HepG2 (cell line): ENCODE measurements around the gene STH. TPM values are rescaled to one million over a fixed set of nuclear protein-coding genes. Genes with fewer than 3 reads are reported as not detected.

Experiments used
- CREM ChIP-seq, 2 experiments: sonication (generic) in 1 of 2; formaldehyde crosslinking in 1 of 2; IDR thresholded peaks; 2 replicates each; pipeline versions ENCODE4 v1.4.0 to v1.6.1; 2016 to 2020; ENCODE audit warnings: antibody characterized with exemption in 1 of 2, mild to moderate bottlenecking in 1 of 2, missing genetic modification reagents in 1 of 2
- ELF1 ChIP-seq: sonication (generic); formaldehyde crosslinking; IDR thresholded peaks from 2 replicates; pipeline ENCODE4 v1.4.0; 2020; ENCODE audit warnings: missing genetic modification reagents
- ESRRA ChIP-seq: sonication (generic); formaldehyde crosslinking; IDR thresholded peaks from 2 replicates; pipeline ENCODE4 v1.5.1; 2020; ENCODE audit warnings: mild to moderate bottlenecking, low read depth, missing genetic modification reagents
- KLF12 ChIP-seq: sonication (generic); formaldehyde crosslinking; IDR thresholded peaks from 2 replicates; pipeline ENCODE4 v1.4.0; 2020; ENCODE audit warnings: missing genetic modification reagents, borderline replicate concordance
- MAFK ChIP-seq, 2 experiments: IDR thresholded peaks in 1 of 2; conservative IDR thresholded peaks in 1 of 2; 2 replicates each; pipeline ENCODE4 v1.6.1; 2011; ENCODE audit warnings: improper control_type of control experiment in 2 of 2, low read length in 2 of 2
- MXD3 ChIP-seq: IDR thresholded peaks from 2 replicates; pipeline ENCODE4 v1.6.1; 2016; ENCODE audit warnings: mild to moderate bottlenecking, missing biosample characterization, missing genetic modification reagents
- NFE2L2 ChIP-seq: fragments of 150-350 bp; IDR thresholded peaks from 2 replicates; pipeline ENCODE4 v1.6.1; 2014; ENCODE audit warnings: low read length
- PAX8 ChIP-seq: sonication (generic); formaldehyde crosslinking; IDR thresholded peaks from 2 replicates; pipeline ENCODE4 v1.8.0; 2022; ENCODE audit warnings: mild to moderate bottlenecking, missing genetic modification reagents, borderline replicate concordance
- PHF8 ChIP-seq: sonication (generic); formaldehyde crosslinking; IDR thresholded peaks from 2 replicates; pipeline ENCODE4 v1.5.0; 2020; ENCODE audit warnings: missing genetic modification reagents
- POLR2A ChIP-seq, 2 experiments: IDR thresholded peaks; 2 replicates each; pipeline ENCODE4 v1.6.1; 2011; ENCODE audit warnings: low read depth in 2 of 2, low read length in 2 of 2, mild to moderate bottlenecking in 1 of 2, moderate library complexity in 1 of 2; ENCODE audit not compliant: insufficient read depth in 1 of 2
- SYNCRIP ChIP-seq: fragments of 200-400 bp; formaldehyde crosslinking; IDR thresholded peaks from 2 replicates; pipeline ENCODE4 v1.6.1; 2018; ENCODE audit warnings: mild to moderate bottlenecking, low read depth, low read length; ENCODE audit not compliant: insufficient read depth
- TARDBP ChIP-seq: sonication (generic); formaldehyde crosslinking; IDR thresholded peaks from 2 replicates; pipeline ENCODE4 v1.8.0; 2022; ENCODE audit warnings: mild to moderate bottlenecking, missing genetic modification reagents
- TBX2 ChIP-seq: sonication (generic); formaldehyde crosslinking; IDR thresholded peaks from 2 replicates; pipeline ENCODE4 v1.5.0; 2020; ENCODE audit warnings: missing genetic modification reagents, mild to moderate bottlenecking, borderline replicate concordance
- THRA ChIP-seq: sonication (generic); formaldehyde crosslinking; IDR thresholded peaks from 2 replicates; pipeline ENCODE4 v1.4.0; 2020; ENCODE audit warnings: missing genetic modification reagents, borderline replicate concordance
- ZNF3 ChIP-seq: IDR thresholded peaks from 2 replicates; pipeline ENCODE4 v1.7.0; 2017; ENCODE audit warnings: inconsistent platforms
- ZNF543 ChIP-seq: sonication (generic); formaldehyde crosslinking; IDR thresholded peaks from 2 replicates; pipeline ENCODE4 v1.4.0; 2020; ENCODE audit warnings: mild to moderate bottlenecking, missing genetic modification reagents
- ZNF572 ChIP-seq: sonication (generic); formaldehyde crosslinking; IDR thresholded peaks from 2 replicates; pipeline ENCODE4 v1.5.1; 2020; ENCODE audit warnings: mild to moderate bottlenecking, missing genetic modification reagents
- ZNF709 ChIP-seq: sonication (generic); formaldehyde crosslinking; IDR thresholded peaks from 2 replicates; pipeline ENCODE4 v1.5.0; 2020; ENCODE audit warnings: mild to moderate bottlenecking, missing genetic modification reagents
- ZNF720 ChIP-seq: sonication (generic); formaldehyde crosslinking; IDR thresholded peaks from 2 replicates; pipeline ENCODE4 v1.4.0; 2020; ENCODE audit warnings: missing genetic modification reagents
- ZNF83 ChIP-seq: sonication (generic); formaldehyde crosslinking; IDR thresholded peaks from 2 replicates; pipeline ENCODE4 v1.4.0; 2020; ENCODE audit warnings: missing genetic modification reagents, mild to moderate bottlenecking, borderline replicate concordance
- ZNF878 ChIP-seq: sonication (generic); formaldehyde crosslinking; IDR thresholded peaks from 2 replicates; pipeline ENCODE4 v1.8.1; 2023; ENCODE audit warnings: mild to moderate bottlenecking, missing genetic modification reagents, moderate library complexity
- ZNF879 ChIP-seq: sonication (generic); formaldehyde crosslinking; IDR thresholded peaks from 2 replicates; pipeline ENCODE4 v1.8.1; 2023; ENCODE audit warnings: missing genetic modification reagents
- ZSCAN21 ChIP-seq: sonication (generic); formaldehyde crosslinking; IDR thresholded peaks from 2 replicates; pipeline ENCODE4 v1.8.0; 2022; ENCODE audit warnings: mild to moderate bottlenecking, missing genetic modification reagents, moderate library complexity, borderline replicate concordance
- polyA plus RNA-seq, 8 experiments: library from polyadenylated mRNA; depleted of rRNA in 3 of 8; stranded (reverse) in 7 of 8; unstranded in 1 of 8; fragments of >200 nt; fragmentation: Illumina TruSeq in 4 of 8; extraction: Trizol in 4 of 8; gene quantifications; 2 replicates each; pipeline versions ENCODE4 v1.2.1 to v1.2.3, GENCODE V29; 2011 to 2016; ENCODE audit warnings: low read depth in 4 of 8, missing spikeins in 1 of 8, mixed read lengths in 1 of 8; ENCODE audit not compliant: insufficient read depth in 1 of 8
- total RNA-seq, 5 experiments: library from RNA; depleted of rRNA; stranded (reverse); fragments of >200 nt; fragmentation: Illumina TruSeq; extraction: Trizol; gene quantifications; 2 replicates each; pipeline ENCODE4 v1.2.3, GENCODE V29; 2016; ENCODE audit warnings: low read depth in 1 of 5
- TF ChIP-seq, protein P1 (sequence below): sonication (generic); formaldehyde crosslinking; IDR thresholded peaks from 2 replicates; pipeline ENCODE4 v1.5.0; 2020; ENCODE audit warnings: missing genetic modification reagents
- TF ChIP-seq, protein P2 (sequence below): sonication (generic); formaldehyde crosslinking; IDR thresholded peaks from 2 replicates; pipeline ENCODE4 v1.4.0; 2020; ENCODE audit warnings: missing genetic modification reagents
- TF ChIP-seq, protein P3 (sequence below): sonication (generic); formaldehyde crosslinking; IDR thresholded peaks from 2 replicates; pipeline ENCODE4 v1.5.1; 2020; ENCODE audit warnings: missing genetic modification reagents, mild to moderate bottlenecking, borderline replicate concordance

STH gene
- total and polyA plus RNA-seq, 2 of the 13 experiments (the other 11 are each of a cell fraction or from before 2014, with no cell fraction given): not detected

GRCh38 chr17:46013127-46013501 is 14.1 kb downstream of the STH start (continued):
- TF ChIP-seq, protein P1, sequence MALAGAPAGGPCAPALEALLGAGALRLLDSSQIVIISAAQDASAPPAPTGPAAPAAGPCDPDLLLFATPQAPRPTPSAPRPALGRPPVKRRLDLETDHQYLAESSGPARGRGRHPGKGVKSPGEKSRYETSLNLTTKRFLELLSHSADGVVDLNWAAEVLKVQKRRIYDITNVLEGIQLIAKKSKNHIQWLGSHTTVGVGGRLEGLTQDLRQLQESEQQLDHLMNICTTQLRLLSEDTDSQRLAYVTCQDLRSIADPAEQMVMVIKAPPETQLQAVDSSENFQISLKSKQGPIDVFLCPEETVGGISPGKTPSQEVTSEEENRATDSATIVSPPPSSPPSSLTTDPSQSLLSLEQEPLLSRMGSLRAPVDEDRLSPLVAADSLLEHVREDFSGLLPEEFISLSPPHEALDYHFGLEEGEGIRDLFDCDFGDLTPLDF (CRISPR knock-in tag): no peak
- TF ChIP-seq NFE2L2 (no peak), ZNF720 (CRISPR knock-in tag) (no peak), ZNF878 (no peak), ZNF543 (CRISPR knock-in tag) (0 out of 2 replicates have a peak, but pooled peaks have one; percentile 72), ZSCAN21 (no peak), ZNF709 (CRISPR knock-in tag) (no peak), THRA (CRISPR knock-in tag) (peak; percentile 92; the same call in 1 of the 2 replicates), CREM (IDR thresholded peaks at IDR 0.05) (no peak), CREM (CRISPR knock-in tag; IDR thresholded peaks at IDR 0.05) (no peak), ZNF83 (CRISPR knock-in tag) (no peak), ELF1 (CRISPR knock-in tag) (no peak), ZNF572 (no peak), SYNCRIP (no peak), PHF8 (CRISPR knock-in tag) (no peak), KLF12 (CRISPR knock-in tag) (no peak), ZNF3 (CRISPR knock-in tag) (no peak), POLR2A (IDR thresholded peaks at IDR 0.05; ENCODE audit: insufficient read depth in 1 of 2, low read depth in 2 of 2, low read length in 2 of 2) (no peak), ESRRA (CRISPR knock-in tag) (no peak), MXD3 (CRISPR knock-in tag) (no peak; the same call in 1 of the 2 replicates), MAFK (conservative IDR thresholded peaks at IDR 0.05 in 1 of 2, IDR thresholded peaks at IDR 0.05 in 1 of 2; ENCODE audit: low read length in 2 of 2) (no peak), ZNF879 (no peak), TBX2 (CRISPR knock-in tag) (no peak), TARDBP (CRISPR knock-in tag) (0 out of 2 replicates have a peak, but pooled peaks have one; percentile 6), PAX8 (CRISPR knock-in tag) (peak; percentile 62; the same call in 1 of the 2 replicates)
- TF ChIP-seq, protein P2, sequence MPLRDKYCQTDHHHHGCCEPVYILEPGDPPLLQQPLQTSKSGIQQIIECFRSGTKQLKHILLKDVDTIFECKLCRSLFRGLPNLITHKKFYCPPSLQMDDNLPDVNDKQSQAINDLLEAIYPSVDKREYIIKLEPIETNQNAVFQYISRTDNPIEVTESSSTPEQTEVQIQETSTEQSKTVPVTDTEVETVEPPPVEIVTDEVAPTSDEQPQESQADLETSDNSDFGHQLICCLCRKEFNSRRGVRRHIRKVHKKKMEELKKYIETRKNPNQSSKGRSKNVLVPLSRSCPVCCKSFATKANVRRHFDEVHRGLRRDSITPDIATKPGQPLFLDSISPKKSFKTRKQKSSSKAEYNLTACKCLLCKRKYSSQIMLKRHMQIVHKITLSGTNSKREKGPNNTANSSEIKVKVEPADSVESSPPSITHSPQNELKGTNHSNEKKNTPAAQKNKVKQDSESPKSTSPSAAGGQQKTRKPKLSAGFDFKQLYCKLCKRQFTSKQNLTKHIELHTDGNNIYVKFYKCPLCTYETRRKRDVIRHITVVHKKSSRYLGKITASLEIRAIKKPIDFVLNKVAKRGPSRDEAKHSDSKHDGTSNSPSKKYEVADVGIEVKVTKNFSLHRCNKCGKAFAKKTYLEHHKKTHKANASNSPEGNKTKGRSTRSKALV (CRISPR knock-in tag): no peak
- TF ChIP-seq, protein P3, sequence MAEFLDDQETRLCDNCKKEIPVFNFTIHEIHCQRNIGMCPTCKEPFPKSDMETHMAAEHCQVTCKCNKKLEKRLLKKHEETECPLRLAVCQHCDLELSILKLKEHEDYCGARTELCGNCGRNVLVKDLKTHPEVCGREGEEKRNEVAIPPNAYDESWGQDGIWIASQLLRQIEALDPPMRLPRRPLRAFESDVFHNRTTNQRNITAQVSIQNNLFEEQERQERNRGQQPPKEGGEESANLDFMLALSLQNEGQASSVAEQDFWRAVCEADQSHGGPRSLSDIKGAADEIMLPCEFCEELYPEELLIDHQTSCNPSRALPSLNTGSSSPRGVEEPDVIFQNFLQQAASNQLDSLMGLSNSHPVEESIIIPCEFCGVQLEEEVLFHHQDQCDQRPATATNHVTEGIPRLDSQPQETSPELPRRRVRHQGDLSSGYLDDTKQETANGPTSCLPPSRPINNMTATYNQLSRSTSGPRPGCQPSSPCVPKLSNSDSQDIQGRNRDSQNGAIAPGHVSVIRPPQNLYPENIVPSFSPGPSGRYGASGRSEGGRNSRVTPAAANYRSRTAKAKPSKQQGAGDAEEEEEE (CRISPR knock-in tag): no peak
